Activated T-helper 2 cell treated with anti-CD3 and anti-CD28 coated beads, Interferon-gamma antibody, Interleukin-2, Interleukin-4, amounts not matched to agents 10 μg/mL and 5 μg/mL and 100 μg/mL, durations not matched to agents 14 hours and 24 hours and 36 hours (primary cell): Measurements from ENCODE around the gene DHRSX. TPM values are rescaled to one million over a fixed set of nuclear protein-coding genes. Genes with fewer than 3 reads are reported as not detected.
"Not testable (repeated sequence)": the region's sequence is repeated elsewhere in the genome, so short reads cannot be mapped to it uniquely, and the experiment has no call there.

Experiments used
- DNase-seq: peaks from one replicate; pipeline ENCODE4 v3.0.0; 2021; ENCODE audit warnings: low spot score
- H3K27ac Mint-ChIP-seq: one replicate; pipeline ENCODE4 v1.8.0; 2021; ENCODE audit warnings: mixed read lengths
- H3K27me3 Mint-ChIP-seq: one replicate; pipeline ENCODE4 v1.8.0; 2021; ENCODE audit warnings: low read depth, mixed read lengths
- H3K36me3 Mint-ChIP-seq: one replicate; pipeline ENCODE4 v1.8.0; 2021; ENCODE audit warnings: low read depth, mixed read lengths
- H3K4me1 Mint-ChIP-seq: one replicate; pipeline ENCODE4 v1.8.0; 2021; ENCODE audit warnings: low read depth, mixed read lengths
- H3K4me3 Mint-ChIP-seq: one replicate; pipeline ENCODE4 v1.8.0; 2021; ENCODE audit warnings: low read depth, mild to moderate bottlenecking, moderate library complexity, mixed read lengths
- H3K9me3 Mint-ChIP-seq: one replicate; pipeline ENCODE4 v1.8.0; 2021; ENCODE audit warnings: mixed read lengths
- intact Hi-C: fragments of 100-400 bp; cut with micrococcal nuclease; formaldehyde crosslinking; loops from one replicate; pipeline ENCODE4 v1.15.1; 2023
- total RNA-seq: library from RNA; stranded (reverse); gene quantifications from 2 replicates; pipeline ENCODE4 v1.2.3, GENCODE V29; 2022

DHRSX gene
- total RNA-seq, 1 donor from 2014 or later: 26.1 TPM

DNA sequence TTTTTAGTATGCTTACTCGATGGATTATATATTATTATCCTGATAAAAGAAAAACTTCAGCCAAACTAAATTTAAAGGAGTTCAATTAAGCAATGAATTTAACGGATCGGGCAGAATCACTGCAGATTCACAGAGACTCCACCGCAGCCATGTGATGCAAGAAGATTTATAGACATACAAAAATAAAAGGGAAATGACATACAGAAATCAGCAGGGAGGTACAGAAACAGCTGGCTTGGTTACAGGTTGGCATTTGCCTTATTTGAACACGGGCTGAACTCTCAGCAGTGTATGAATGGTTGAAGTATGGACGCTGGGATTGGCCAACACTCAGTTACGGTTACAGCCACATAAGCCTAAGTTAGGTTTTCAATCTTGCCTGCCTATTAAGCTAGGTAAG lies 35.4 kb upstream of the DHRSX start:
- H3K27ac Mint-ChIP-seq: no peak overlapping the region
- H3K4me3 Mint-ChIP-seq: no peak overlapping the region
- no peak for DNase-seq
- intact Hi-C loops: no loop called here
- H3K27me3 Mint-ChIP-seq: no peaks in the 10 kb centered on the region
- H3K4me1 Mint-ChIP-seq: no peaks in the 10 kb centered on the region
- H3K9me3 Mint-ChIP-seq: no peaks in the 10 kb centered on the region
- no peaks in the 10 kb centered on the region for H3K36me3 Mint-ChIP-seq

DNA sequence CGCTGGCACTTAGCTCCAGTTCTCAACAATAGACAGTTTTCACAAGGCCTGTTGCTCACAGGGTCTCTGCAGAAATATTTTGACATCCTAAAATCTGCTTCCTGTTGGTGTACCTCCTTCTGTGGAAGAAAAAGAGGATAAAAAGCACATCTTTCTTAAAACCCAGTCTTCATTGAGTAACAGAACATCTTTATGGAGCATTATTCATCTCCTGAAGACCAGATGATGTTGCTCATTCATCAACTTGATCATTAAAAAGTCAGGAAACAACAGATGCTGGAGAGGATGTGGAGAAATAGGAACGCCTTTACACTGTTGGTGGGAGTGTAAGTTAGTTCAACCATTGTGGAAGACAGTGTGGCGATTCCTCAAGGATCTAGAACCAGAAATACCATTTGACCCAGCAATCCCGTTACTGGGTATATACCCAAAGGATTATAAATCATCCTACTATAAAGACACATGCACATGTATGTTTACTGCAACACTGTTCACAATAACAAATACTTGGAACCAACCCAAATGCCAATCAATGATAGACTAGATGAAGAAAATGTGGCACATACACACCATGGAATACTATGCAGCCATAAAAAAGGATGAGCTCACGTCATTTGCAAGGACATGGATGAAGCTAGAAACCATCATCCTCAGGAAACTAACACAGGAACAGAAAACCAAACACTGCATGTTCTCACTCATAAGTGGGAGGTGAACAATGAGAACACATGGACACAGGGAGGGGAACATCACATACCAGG lies 33.7 kb upstream of the DHRSX start:
- H3K9me3 Mint-ChIP-seq, H3K36me3 Mint-ChIP-seq, H3K27ac Mint-ChIP-seq, DNase-seq, H3K4me3 Mint-ChIP-seq, H3K4me1 Mint-ChIP-seq, intact Hi-C loops, H3K27me3 Mint-ChIP-seq: not testable (repeated sequence)

DNA sequence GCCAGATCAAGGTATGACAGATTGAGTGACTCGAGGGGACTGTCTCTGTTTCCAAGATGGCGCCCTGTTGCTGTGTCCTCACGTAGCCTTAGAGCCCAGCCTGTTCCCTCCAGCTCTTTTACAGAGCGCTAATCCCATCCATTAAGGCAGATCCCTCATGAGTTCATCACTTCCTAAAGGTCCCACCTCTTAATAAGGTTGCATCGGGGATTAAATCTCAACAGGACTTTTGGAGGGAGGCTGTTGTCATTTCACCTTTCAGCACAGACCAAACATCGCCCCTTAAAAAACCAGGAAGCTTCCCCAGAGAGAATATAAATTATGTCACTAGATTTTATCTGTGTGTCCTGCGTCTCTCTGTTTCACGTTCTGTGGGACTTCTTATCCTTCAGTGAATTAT lies 32.6 kb upstream of the DHRSX start:
- intact Hi-C loops: no loop called here
- Mint-ChIP-seq H3K4me3 (no peak overlapping the region), H3K36me3 (no peaks in the 10 kb centered on the region), H3K27me3 (no peaks in the 10 kb centered on the region), H3K4me1 (no peaks in the 10 kb centered on the region), H3K9me3 (no peaks in the 10 kb centered on the region), H3K27ac (no peak overlapping the region)
- DNase-seq: no peak

DNA sequence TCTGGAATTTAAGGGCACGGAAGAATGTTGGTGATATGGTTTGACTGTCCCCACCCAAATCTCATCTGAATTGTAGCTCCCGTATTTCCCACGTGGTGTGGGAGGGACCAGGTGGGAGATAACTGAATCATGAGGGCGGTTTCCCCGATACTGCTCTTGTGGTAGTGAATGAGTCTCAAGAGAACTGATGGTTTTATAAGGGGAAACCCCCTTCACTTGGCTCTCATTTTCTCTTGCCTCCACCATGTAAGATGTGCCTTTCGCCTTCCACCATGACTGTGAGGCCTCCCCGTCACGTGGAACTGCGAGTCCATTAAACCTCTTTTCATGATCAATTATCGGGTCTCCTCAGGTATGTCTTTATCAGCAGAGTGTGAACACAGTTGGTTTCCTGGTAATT lies 25.6 kb upstream of the DHRSX start:
- intact Hi-C loops: no loop called here
- Mint-ChIP-seq H3K27ac (no peak overlapping the region), H3K4me1 (no peaks in the 10 kb centered on the region), H3K4me3 (no peak overlapping the region), H3K36me3 (no peaks in the 10 kb centered on the region), H3K27me3 (no peaks in the 10 kb centered on the region), H3K9me3 (no peaks in the 10 kb centered on the region)
- no peak for DNase-seq

DNA sequence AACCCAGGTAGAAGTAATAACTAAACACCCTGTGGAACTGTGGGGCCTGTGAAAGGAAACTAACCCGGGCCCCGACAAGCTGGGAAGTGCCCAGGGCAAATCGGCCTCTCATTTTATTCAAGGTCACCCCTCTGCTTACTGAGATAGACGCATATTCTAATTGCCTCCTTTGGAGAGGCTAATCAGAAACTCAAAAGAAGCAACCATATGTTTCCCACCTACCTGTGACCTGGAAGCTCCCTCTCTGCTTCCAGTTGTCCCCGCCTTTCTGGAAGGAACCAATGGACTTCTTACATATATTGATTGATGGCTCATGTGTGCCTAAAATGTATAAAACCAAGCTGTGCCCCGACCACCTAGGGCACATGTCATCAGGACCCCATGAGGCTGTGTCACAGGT lies 23.1 kb upstream of the DHRSX start:
- no peaks in the 10 kb centered on the region for H3K27me3 Mint-ChIP-seq
- intact Hi-C loops: no loop called here

DNA sequence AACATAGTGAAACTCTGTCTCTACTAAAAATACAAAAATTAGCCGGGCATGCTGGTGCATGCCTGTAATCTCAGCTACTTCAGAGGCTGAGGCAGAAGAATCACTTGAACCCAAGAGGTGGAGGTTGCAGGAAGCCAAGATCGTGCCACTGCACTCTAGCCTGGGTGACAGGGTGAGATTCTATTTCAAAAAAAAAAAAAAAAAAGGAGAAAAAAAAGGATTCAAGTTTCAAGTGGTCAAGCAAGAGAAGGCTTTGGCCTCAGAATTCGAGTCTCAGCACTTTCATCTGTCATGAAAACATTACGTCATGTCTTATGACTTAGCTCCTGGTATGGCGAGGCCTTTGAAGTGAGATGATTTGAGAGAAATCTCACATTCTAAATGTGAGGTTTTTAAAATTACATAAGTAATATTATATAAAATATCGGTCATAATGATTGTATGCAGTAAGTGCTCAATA lies 21.2 kb upstream of the DHRSX start:
- Mint-ChIP-seq H3K4me3 (no peak overlapping the region), H3K4me1 (no peaks in the 10 kb centered on the region), H3K27me3 (peaks cover 2% of the 10 kb centered on the region), H3K36me3 (no peaks in the 10 kb centered on the region), H3K27ac (no peak overlapping the region), H3K9me3 (no peaks in the 10 kb centered on the region)
- intact Hi-C loops: no loop called here
- DNase-seq: no peak

More for the DNA sequence above, 23.1 kb upstream of the DHRSX start:
- no peaks in the 10 kb centered on the region for H3K4me1 Mint-ChIP-seq
- no peaks in the 10 kb centered on the region for H3K36me3 Mint-ChIP-seq
- no peak overlapping the region for H3K27ac Mint-ChIP-seq
- DNase-seq: no peak
- no peaks in the 10 kb centered on the region for H3K9me3 Mint-ChIP-seq
- no peak overlapping the region for H3K4me3 Mint-ChIP-seq

DNA sequence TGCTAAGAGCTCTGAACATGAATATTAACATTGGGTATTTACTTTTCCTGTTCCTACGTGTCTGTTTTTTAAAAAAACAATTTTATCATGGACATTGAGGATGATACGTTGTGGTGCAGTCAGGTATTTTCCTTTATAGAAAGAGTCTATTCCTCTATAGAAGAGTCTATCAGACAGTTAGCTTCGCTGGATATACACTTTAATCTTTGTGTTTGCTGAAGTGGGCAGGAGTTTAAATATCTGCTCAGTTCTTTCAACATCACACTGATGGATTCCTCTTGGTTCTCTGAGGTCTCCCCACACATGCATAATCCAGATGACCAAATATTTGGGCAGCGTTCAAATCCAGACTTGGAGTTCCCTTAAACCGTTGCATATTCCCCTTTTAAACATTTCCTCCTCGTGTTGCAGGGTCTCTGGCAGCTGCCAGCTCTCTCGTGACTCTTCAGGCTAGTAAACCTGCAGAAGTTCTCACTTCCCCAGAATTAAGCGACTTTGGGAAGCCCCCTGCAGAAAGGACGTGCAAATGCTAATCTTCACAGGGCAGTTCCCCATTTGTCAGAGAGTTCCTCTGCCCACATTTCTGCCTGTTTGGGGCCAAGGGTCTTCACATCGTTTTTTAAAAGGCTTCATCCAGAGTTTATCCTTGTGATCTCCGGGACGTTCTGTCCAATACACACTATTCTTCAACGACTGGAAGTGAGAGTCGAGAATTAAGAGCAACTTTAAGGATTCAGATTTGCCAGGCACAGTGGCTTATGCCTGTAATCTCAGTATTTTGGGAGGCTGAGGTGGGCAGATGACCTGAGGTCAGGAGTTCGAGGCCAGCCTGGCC lies 20.5 kb upstream of the DHRSX start:
- DNase-seq: no peak
- Mint-ChIP-seq H3K36me3 (no peaks in the 10 kb centered on the region), H3K27ac (no peak overlapping the region), H3K9me3 (no peaks in the 10 kb centered on the region), H3K4me3 (no peak overlapping the region), H3K27me3 (peaks cover 4% of the 10 kb centered on the region), H3K4me1 (no peaks in the 10 kb centered on the region)
- intact Hi-C loops: no loop called here

DNA sequence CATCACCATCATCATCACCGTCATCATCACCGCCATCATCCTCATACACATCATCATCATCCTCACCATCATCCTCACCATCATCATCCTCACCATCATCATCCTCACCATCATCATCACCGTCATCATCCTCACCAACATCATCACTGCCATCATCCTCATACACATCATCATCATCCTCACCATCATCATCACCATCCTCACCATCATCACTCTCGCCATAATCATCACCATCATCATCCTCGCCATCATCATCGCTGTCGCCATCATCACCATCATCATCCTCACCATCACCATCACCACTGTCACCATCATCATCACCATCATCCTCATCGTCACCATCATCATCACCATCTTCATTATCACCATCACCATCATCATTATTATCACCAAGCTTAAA lies 19.8 kb upstream of the DHRSX start:
- Mint-ChIP-seq H3K4me1 (no peaks in the 10 kb centered on the region), H3K4me3 (no peak overlapping the region), H3K27ac (no peak overlapping the region), H3K9me3 (no peaks in the 10 kb centered on the region), H3K27me3 (peaks cover 4% of the 10 kb centered on the region), H3K36me3 (no peaks in the 10 kb centered on the region)
- DNase-seq: no peak
- intact Hi-C loops: no loop called here

DNA sequence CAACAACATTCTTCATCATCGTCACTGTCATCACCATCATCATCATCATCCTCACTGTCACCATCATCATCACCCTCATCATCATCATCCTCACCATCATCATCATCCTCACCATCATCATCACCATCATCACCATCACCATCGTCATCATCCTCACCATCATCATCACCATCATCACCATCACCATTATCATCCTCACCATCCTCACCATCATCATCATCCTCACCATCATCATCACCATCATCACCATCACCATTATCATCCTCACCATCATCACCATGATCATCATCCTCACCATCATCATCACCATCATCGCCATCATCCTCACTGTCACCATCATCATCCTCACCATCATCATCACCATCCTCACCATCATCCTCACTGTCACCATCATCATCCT lies 18.9 kb upstream of the DHRSX start:
- intact Hi-C loops, DNase-seq, H3K27ac Mint-ChIP-seq, H3K4me1 Mint-ChIP-seq, H3K36me3 Mint-ChIP-seq, H3K9me3 Mint-ChIP-seq, H3K27me3 Mint-ChIP-seq, H3K4me3 Mint-ChIP-seq: not testable (repeated sequence)

DNA sequence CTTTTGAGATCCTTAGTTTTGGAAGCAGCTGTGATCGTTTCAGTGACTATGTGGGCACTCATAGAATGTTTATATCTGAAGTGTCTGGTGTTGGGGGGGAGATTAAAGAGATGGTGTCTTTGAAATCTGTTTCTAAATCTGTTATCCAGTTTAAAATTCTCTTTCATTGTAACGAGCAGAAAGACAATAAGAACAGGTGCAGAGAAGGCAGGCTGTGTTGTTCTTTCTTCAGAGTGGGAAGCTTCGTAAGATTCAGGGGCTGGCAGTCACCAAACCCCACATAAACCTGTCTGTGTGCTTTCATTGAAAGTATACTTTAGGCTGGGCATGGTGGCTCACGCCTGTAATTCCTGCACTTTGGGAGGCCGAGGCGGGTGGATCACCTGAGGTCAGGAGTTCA lies 16.3 kb upstream of the DHRSX start:
- no peaks in the 10 kb centered on the region for H3K4me1 Mint-ChIP-seq
- H3K4me3 Mint-ChIP-seq: no peak overlapping the region
- intact Hi-C loops: no loop called here
- no peaks in the 10 kb centered on the region for H3K36me3 Mint-ChIP-seq
- no peak overlapping the region for H3K27ac Mint-ChIP-seq
- H3K9me3 Mint-ChIP-seq: no peaks in the 10 kb centered on the region
- DNase-seq: no peak
- peaks cover 4% of the 10 kb centered on the region for H3K27me3 Mint-ChIP-seq

DNA sequence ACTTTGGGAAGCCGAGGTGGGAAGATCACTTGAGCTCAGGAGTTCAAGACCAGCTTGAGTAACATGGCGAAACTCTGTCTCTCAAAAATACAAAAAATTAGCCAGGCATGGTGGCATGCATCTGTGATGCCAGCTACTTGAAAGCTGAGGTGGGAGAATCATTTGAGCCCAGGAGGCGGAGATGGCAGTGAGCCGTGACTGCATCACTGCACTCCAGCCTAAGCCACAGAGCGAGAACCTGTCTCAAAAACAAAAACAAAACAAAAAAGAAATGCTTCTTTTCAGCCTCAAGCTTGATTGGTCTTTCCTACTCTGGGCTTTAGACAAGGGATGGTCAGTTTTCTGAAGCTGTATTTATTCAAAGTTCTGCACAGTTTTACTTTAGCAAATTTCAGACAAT lies 15.8 kb upstream of the DHRSX start:
- intact Hi-C loops: no loop called here
- H3K4me1 Mint-ChIP-seq: no peaks in the 10 kb centered on the region
- H3K27ac Mint-ChIP-seq: no peak overlapping the region
- DNase-seq: no peak
- H3K27me3 Mint-ChIP-seq: peaks cover 4% of the 10 kb centered on the region
- no peaks in the 10 kb centered on the region for H3K9me3 Mint-ChIP-seq
- H3K4me3 Mint-ChIP-seq: no peak overlapping the region
- no peaks in the 10 kb centered on the region for H3K36me3 Mint-ChIP-seq

DNA sequence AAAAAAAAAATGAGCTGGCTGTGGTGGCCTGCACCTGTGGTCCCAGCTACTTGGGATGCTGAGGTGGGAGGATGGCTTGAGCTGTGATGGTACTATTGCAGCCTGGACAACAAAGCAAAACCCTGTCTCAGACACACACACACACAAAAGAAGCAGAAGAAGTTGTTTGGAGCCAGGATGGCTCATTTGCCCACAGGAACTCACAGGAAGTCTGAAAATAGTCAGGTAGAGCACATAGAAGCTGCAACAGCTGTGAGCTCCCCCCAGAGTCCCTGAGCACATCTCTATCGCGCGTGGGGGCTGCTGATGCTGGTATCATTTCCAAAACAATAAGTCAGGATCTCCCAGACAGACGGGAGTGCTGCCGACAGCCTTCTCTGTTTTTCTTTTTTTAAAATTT lies 13.4 kb upstream of the DHRSX start:
- no peaks in the 10 kb centered on the region for H3K9me3 Mint-ChIP-seq
- intact Hi-C loops: no loop called here
- H3K4me3 Mint-ChIP-seq: no peak overlapping the region
- no peak for DNase-seq
- peaks cover 4% of the 10 kb centered on the region for H3K27me3 Mint-ChIP-seq
- H3K36me3 Mint-ChIP-seq: no peaks in the 10 kb centered on the region
- no peaks in the 10 kb centered on the region for H3K4me1 Mint-ChIP-seq
- no peak overlapping the region for H3K27ac Mint-ChIP-seq

DNA sequence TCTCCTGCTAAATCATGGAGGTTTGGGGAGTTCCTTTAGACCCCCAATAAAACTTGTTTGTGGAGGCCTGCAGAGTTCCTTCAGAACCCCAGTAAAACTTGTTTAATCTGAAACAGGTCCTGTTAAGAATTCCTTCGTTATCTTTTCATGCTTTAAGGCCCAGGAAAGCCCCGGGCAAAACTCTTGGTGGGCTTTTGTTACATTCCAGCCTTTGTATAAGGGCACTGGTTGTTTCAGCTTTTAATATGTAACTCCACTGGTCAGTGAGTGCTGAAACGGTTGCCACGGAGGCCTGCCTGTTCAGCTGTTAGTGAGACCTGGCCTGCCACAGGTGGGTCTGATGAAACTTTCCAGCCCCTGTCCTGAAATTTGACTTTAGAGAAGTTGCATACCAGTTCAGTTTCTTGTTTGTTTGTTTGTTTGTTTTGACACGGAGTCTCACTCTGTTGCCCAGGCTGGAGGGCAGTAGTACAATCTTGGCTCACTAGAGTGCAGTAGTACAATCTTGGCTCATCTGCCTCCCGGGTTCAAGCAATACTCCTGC lies 12.4 kb upstream of the DHRSX start:
- Mint-ChIP-seq H3K27me3 (peaks cover 4% of the 10 kb centered on the region), H3K4me1 (no peaks in the 10 kb centered on the region), H3K36me3 (no peaks in the 10 kb centered on the region), H3K4me3 (no peak overlapping the region), H3K27ac (no peak overlapping the region), H3K9me3 (no peaks in the 10 kb centered on the region)
- no peak for DNase-seq
- intact Hi-C loops: no loop called here
